B cell (primary cell): ENCODE data around the gene DZANK1.

Source experiments
- EZH2 ChIP-seq: IDR thresholded peaks from 2 replicates; pipeline ENCODE4 v1.6.1; 2012; ENCODE audit warnings: borderline replicate concordance, low read depth, mild to moderate bottlenecking, moderate library complexity, low read length; ENCODE audit not compliant: insufficient read depth, poor library complexity, severe bottlenecking
- TF ChIP-seq, protein P1 (sequence below): fragments of 200-600 bp; IDR thresholded peaks from one replicate; pipeline ENCODE4 v1.8.0; 2022; ENCODE audit warnings: antibody characterized with exemption, mild to moderate bottlenecking

DNA sequence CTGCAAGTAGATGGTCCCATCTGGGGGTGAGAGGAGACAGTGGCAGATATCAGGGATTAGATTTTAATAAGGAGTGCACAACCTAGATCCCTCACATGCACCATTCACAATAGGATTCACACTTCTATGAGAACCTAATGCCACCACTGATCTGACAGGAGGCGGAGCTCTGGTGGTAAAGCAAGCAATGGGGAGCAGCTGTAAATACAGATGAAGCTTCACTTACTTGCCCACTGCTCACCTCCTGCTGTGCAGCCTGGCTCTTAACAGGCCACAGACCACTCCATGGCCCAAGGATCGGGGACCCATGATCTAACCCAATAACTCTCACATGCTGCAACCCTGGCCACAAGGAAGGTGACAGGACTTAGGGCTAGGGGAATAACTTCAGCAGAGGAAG lies 103.1 kb downstream of the DZANK1 start:
- TF ChIP-seq, protein P1, sequence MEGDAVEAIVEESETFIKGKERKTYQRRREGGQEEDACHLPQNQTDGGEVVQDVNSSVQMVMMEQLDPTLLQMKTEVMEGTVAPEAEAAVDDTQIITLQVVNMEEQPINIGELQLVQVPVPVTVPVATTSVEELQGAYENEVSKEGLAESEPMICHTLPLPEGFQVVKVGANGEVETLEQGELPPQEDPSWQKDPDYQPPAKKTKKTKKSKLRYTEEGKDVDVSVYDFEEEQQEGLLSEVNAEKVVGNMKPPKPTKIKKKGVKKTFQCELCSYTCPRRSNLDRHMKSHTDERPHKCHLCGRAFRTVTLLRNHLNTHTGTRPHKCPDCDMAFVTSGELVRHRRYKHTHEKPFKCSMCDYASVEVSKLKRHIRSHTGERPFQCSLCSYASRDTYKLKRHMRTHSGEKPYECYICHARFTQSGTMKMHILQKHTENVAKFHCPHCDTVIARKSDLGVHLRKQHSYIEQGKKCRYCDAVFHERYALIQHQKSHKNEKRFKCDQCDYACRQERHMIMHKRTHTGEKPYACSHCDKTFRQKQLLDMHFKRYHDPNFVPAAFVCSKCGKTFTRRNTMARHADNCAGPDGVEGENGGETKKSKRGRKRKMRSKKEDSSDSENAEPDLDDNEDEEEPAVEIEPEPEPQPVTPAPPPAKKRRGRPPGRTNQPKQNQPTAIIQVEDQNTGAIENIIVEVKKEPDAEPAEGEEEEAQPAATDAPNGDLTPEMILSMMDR, result no peak
- TF ChIP-seq EZH2, result no peak
